Activated naive CD8-positive, alpha-beta T cell treated with anti-CD3 and anti-CD28 coated beads, Interleukin-2, amount 50 U/mL, for 16 hours (primary cell): ENCODE results near the gene FKTN.
"Not testable (repeated sequence)": the region's sequence is repeated elsewhere in the genome, so short reads cannot be mapped to it uniquely, and the experiment has no call there.

Experiments used
- DNase-seq: peaks from one replicate; pipeline ENCODE4 v3.0.0-alpha.2; 2020; ENCODE audit warnings: low read depth, low spot score

Gene FKTN

GRCh38 chr9:105557804-105558610, at the start of gene FKTN:
Gene FKTN (plus strand): TSS chr9:105558131. CDS start chr9:105575033, 16,902 bp downstream.
- DNase-seq = peak; percentile 47

GRCh38 chr9:105508530-105508929, 49.4 kb upstream of the FKTN start:
- DNase-seq = no peak

GRCh38 chr9:105510024-105510423, 47.9 kb upstream of the FKTN start:
- DNase-seq = no peak

GRCh38 chr9:105511446-105511845, 46.5 kb upstream of the FKTN start:
- no peak for DNase-seq

GRCh38 chr9:105515811-105516413, 42.0 kb upstream of the FKTN start:
- DNase-seq = no peak

GRCh38 chr9:105519710-105520369, 38.1 kb upstream of the FKTN start:
- DNase-seq = not testable (repeated sequence)

- DNase-seq = not testable (repeated sequence)
These were observed 36.9 kb upstream of the FKTN start for GRCh38 chr9:105520992-105521391.

- not testable (repeated sequence) for DNase-seq
These were observed 35.1 kb upstream of the FKTN start for GRCh38 chr9:105522618-105523385.

GRCh38 chr9:105531530-105531929, 26.4 kb upstream of the FKTN start:
- no peak for DNase-seq

- DNase-seq = no peak
These were observed 21.8 kb upstream of the FKTN start for GRCh38 chr9:105535920-105536668.

GRCh38 chr9:105539452-105539851, 18.5 kb upstream of the FKTN start:
- no peak for DNase-seq

- no peak for DNase-seq
These were observed 16.1 kb upstream of the FKTN start for GRCh38 chr9:105541838-105542237.

- DNase-seq = no peak
These were observed 3.9 kb upstream of the FKTN start for GRCh38 chr9:105554042-105554441.

GRCh38 chr9:105572455-105572854, 14.5 kb downstream of the FKTN start:
- DNase-seq = no peak

- DNase-seq = not testable (repeated sequence)
These were observed 22.0 kb downstream of the FKTN start for GRCh38 chr9:105579952-105580351.

- DNase-seq = not testable (repeated sequence)
These were observed 23.6 kb downstream of the FKTN start for GRCh38 chr9:105581550-105581949.

GRCh38 chr9:105593145-105593544, 35.2 kb downstream of the FKTN start:
- no peak for DNase-seq

GRCh38 chr9:105608721-105609598, 51.0 kb downstream of the FKTN start:
- DNase-seq = no peak

GRCh38 chr9:105621001-105621400, 63.1 kb downstream of the FKTN start:
- DNase-seq = no peak

- no peak for DNase-seq
These were observed 67.2 kb downstream of the FKTN start for GRCh38 chr9:105625088-105625487.
